Aorta (tissue), 5 donors: ENCODE data around the gene GIGYF2. TPM values are rescaled to one million over a fixed set of nuclear protein-coding genes. Genes with fewer than 3 reads are reported as not detected.
A peak's percentile ranks its signal among the peaks of the same experiment; 100 is the strongest.

Experiments
- ATAC-seq: fragments of 200-7000 bp; cut with Tn5 transposase; one replicate; pipeline ENCODE4 v1.9.1; 2022; ENCODE audit warnings: moderate library complexity; ENCODE audit not compliant: low FRiP score
- DNase-seq, 2 donors: peaks; one replicate each; pipeline ENCODE4 v3.0.0-alpha.2; 2020
- H3K27ac ChIP-seq, 2 donors: one replicate each; pipeline ENCODE4 v1.5.1; 2013; ENCODE audit warnings: low read length in 2 of 2, mild to moderate bottlenecking in 2 of 2, moderate library complexity in 2 of 2, control low read depth in 1 of 2, inconsistent platforms in 1 of 2, low read depth in 1 of 2
- H3K27me3 ChIP-seq, 2 donors: one replicate each; pipeline ENCODE4 v1.6.1; 2013; ENCODE audit warnings: control low read depth in 1 of 2, low read length in 1 of 2, mild to moderate bottlenecking in 1 of 2, moderate library complexity in 1 of 2; ENCODE audit not compliant: insufficient read depth in 2 of 2, control insufficient read depth in 1 of 2
- H3K36me3 ChIP-seq, 2 donors: one replicate each; pipeline ENCODE4 v1.6.1; 2013; ENCODE audit warnings: control low read depth in 1 of 2, low read length in 1 of 2, mild to moderate bottlenecking in 1 of 2; ENCODE audit not compliant: insufficient read depth in 2 of 2, control insufficient read depth in 1 of 2
- H3K4me1 ChIP-seq, 2 donors: one replicate each; pipeline ENCODE4 v1.6.1; 2013; ENCODE audit warnings: low read length in 2 of 2, control low read depth in 1 of 2, mild to moderate bottlenecking in 1 of 2, moderate library complexity in 1 of 2; ENCODE audit not compliant: insufficient read depth in 2 of 2, control insufficient read depth in 1 of 2
- H3K4me3 ChIP-seq, 2 donors: one replicate each; pipeline ENCODE4 v1.5.1; 2013; ENCODE audit warnings: low read length in 2 of 2, control low read depth in 1 of 2, mild to moderate bottlenecking in 1 of 2
- H3K9me3 ChIP-seq: one replicate; pipeline ENCODE4 v1.6.1; 2013; ENCODE audit warnings: mild to moderate bottlenecking, low read length; ENCODE audit not compliant: control insufficient read depth
- WGBS, 2 donors: extraction: QIAGEN DNeasy Blood & Tissue Kit; methylation state at CpG; one replicate each; pipeline ENCODE4 v1.1.7; 2013; 5-methylcytosine and 5-hydroxymethylcytosine counted together
- intact Hi-C, 2 donors: fragments of 100-400 bp; cut with DNase I; formaldehyde crosslinking; loops; one replicate each; pipeline versions ENCODE4 v1.14.2 to v1.15.0; 2022
- polyA plus RNA-seq, 2 donors: library from polyadenylated mRNA; stranded (reverse); fragments of 200-250 nt; gene quantifications; one replicate each; pipeline ENCODE4 v1.2.3, GENCODE V29; 2013
- total RNA-seq, 2 donors: library from RNA; stranded (reverse); fragmentation: NEBNext Ultra II Directional; extraction: Animal tissue kit (Norgen Biotek cat#: 25700); gene quantifications; one replicate each; pipeline ENCODE4 v1.2.1, GENCODE V29; 2021
- donor health status: healthy with polysubstance abuse.
- donor health status: Bipolar disorder and iron deficiency.
- donor health status: DM: no; HTN: no; CAD: no.
- donor health status: DM: no; HTN: no; CAD: no.
- donor health status: DM: yes; HTN: yes; CAD: no.

The GIGYF2 gene
- total and polyA plus RNA-seq, 4 donors = 13.3 to 100 (median 43.7) TPM

GRCh38 chr2:232829988-232830387 lies 132.9 kb downstream of the GIGYF2 start:
- WGBS, 2 donors = 91 to 94% methylated on average over 3 of the region's 3 CpGs
- Histone ChIP-seq H3K4me1 (no peaks in the 10 kb centered on the region), H3K4me3 (no peak overlapping the region), H3K27me3 (no peaks in the 10 kb centered on the region), H3K27ac (no peak overlapping the region), H3K9me3 (no peaks in the 10 kb centered on the region), H3K36me3 (peaks cover 15 to 18% of the 10 kb centered on the region in 2 donors)
- no peak for ATAC-seq
- DNase-seq = no peak
- intact Hi-C loops = no loop called here

GRCh38 chr2:232831496-232831895 lies 134.4 kb downstream of the GIGYF2 start:
- intact Hi-C loops = no loop called here
- ATAC-seq (no peak), DNase-seq (no peak)
- WGBS, 2 donors = 91 to 93% methylated on average over 3 of the region's 3 CpGs
- no peaks in the 10 kb centered on the region for H3K4me1 ChIP-seq
- no peaks in the 10 kb centered on the region for H3K27me3 ChIP-seq
- no peak overlapping the region for H3K27ac ChIP-seq
- no peak overlapping the region for H3K4me3 ChIP-seq
- no peaks in the 10 kb centered on the region for H3K9me3 ChIP-seq
- peaks cover 15 to 18% of the 10 kb centered on the region in 2 donors for H3K36me3 ChIP-seq

- no peaks in the 10 kb centered on the region for H3K9me3 ChIP-seq
- 94 to 97% methylated on average over 1 of the region's 1 CpG for WGBS, 2 donors
- no peaks in the 10 kb centered on the region for H3K27me3 ChIP-seq
- intact Hi-C loops = no loop called here
- no peak overlapping the region for H3K27ac ChIP-seq
- H3K4me3 ChIP-seq = no peak overlapping the region
- H3K4me1 ChIP-seq = peaks cover 0 to 4% of the 10 kb centered on the region in 2 donors
- H3K36me3 ChIP-seq = peaks cover 15 to 23% of the 10 kb centered on the region in 2 donors
- no peak for DNase-seq
- no peak for ATAC-seq
Measured at GRCh38 chr2:232833830-232834229, 136.7 kb downstream of the GIGYF2 start.

GRCh38 chr2:232835687-232836208 lies 138.6 kb downstream of the GIGYF2 start:
- H3K27ac ChIP-seq = no peak overlapping the region
- DNase-seq = no peak
- H3K4me3 ChIP-seq = no peak overlapping the region
- intact Hi-C loops = no loop called here
- no peak for ATAC-seq
- no peaks in the 10 kb centered on the region for H3K9me3 ChIP-seq
- peaks cover 0 to 4% of the 10 kb centered on the region in 2 donors for H3K4me1 ChIP-seq
- WGBS, 2 donors = 56 to 58% methylated on average over 14 of the region's 14 CpGs
- peaks cover 15 to 24% of the 10 kb centered on the region in 2 donors for H3K36me3 ChIP-seq
- H3K27me3 ChIP-seq = no peaks in the 10 kb centered on the region

- 87 to 94% methylated on average over 4 of the region's 4 CpGs for whole genome bisulfite sequencing, 2 donors
- no peaks in the 10 kb centered on the region for H3K27me3 ChIP-seq
- no peak for DNase-seq
- peaks cover 0 to 4% of the 10 kb centered on the region in 2 donors for H3K4me1 ChIP-seq
- H3K4me3 ChIP-seq = no peak overlapping the region
- no peak overlapping the region for H3K27ac ChIP-seq
- peaks cover 10 to 23% of the 10 kb centered on the region in 2 donors for H3K36me3 ChIP-seq
- H3K9me3 ChIP-seq = no peaks in the 10 kb centered on the region
- no peak for ATAC-seq
- intact Hi-C loops = no loop called here
Measured at GRCh38 chr2:232836934-232837333, 139.8 kb downstream of the GIGYF2 start.

GRCh38 chr2:232838406-232838874 lies 141.3 kb downstream of the GIGYF2 start:
- no peaks in the 10 kb centered on the region for H3K27me3 ChIP-seq
- WGBS, 2 donors = 53 to 65% methylated on average over 2 of the region's 2 CpGs
- peaks cover 0 to 4% of the 10 kb centered on the region in 2 donors for H3K4me1 ChIP-seq
- H3K4me3 ChIP-seq = no peak overlapping the region
- no peak for ATAC-seq
- no peaks in the 10 kb centered on the region for H3K9me3 ChIP-seq
- peaks cover 11 to 17% of the 10 kb centered on the region in 2 donors for H3K36me3 ChIP-seq
- H3K27ac ChIP-seq = no peak overlapping the region
- intact Hi-C loops = no loop called here
- DNase-seq = no peak

- DNase-seq (peak in 1 of 2 donors; percentile 80), ATAC-seq (no peak)
- Histone ChIP-seq H3K4me3 (no peak overlapping the region), H3K27ac (no peak overlapping the region), H3K36me3 (peaks cover 7 to 14% of the 10 kb centered on the region in 2 donors), H3K27me3 (no peaks in the 10 kb centered on the region), H3K9me3 (no peaks in the 10 kb centered on the region), H3K4me1 (peaks cover 0 to 4% of the 10 kb centered on the region in 2 donors)
- intact Hi-C loops = no loop called here
- WGBS, 2 donors = 37 to 40% methylated on average over 9 of the region's 9 CpGs
Measured at GRCh38 chr2:232839411-232840079, 142.4 kb downstream of the GIGYF2 start.

- Histone ChIP-seq H3K27me3 (no peaks in the 10 kb centered on the region), H3K27ac (no peak overlapping the region), H3K4me1 (peaks cover 0 to 4% of the 10 kb centered on the region in 2 donors), H3K9me3 (no peaks in the 10 kb centered on the region), H3K36me3 (peaks cover 11 to 13% of the 10 kb centered on the region in 2 donors), H3K4me3 (no peak overlapping the region)
- ATAC-seq (no peak), DNase-seq (no peak)
- WGBS, 2 donors = 43 to 63% methylated on average over 2 of the region's 2 CpGs
- intact Hi-C loops = no loop called here
Measured at GRCh38 chr2:232842689-232843088, 145.6 kb downstream of the GIGYF2 start.

GRCh38 chr2:232843834-232844233 lies 146.7 kb downstream of the GIGYF2 start:
- intact Hi-C loops = no loop called here
- ATAC-seq (no peak), DNase-seq (no peak)
- Histone ChIP-seq H3K27ac (no peak overlapping the region), H3K4me3 (no peak overlapping the region), H3K36me3 (peaks cover 11 to 13% of the 10 kb centered on the region in 2 donors), H3K9me3 (no peaks in the 10 kb centered on the region), H3K27me3 (no peaks in the 10 kb centered on the region), H3K4me1 (no peaks in the 10 kb centered on the region)
- 84 to 85% methylated on average over 3 of the region's 3 CpGs for WGBS, 2 donors
